Lower leg skin (tissue), 4 donors: ENCODE data around the gene FGF18. TPM values are rescaled to one million over a fixed set of nuclear protein-coding genes. Genes with fewer than 3 reads are reported as not detected.

Source experiments
- DNase-seq, 2 donors: peaks; one replicate each; pipeline ENCODE4 v3.0.0-alpha.2; 2019; ENCODE audit warnings: low spot score in 2 of 2
- H3K4me3 ChIP-seq: fragments of 200-600 bp; sonication (generic); 2 replicates; pipeline ENCODE4 v1.5.1; 2017; ENCODE audit warnings: mild to moderate bottlenecking, low read depth; ENCODE audit not compliant: poor library complexity, severe bottlenecking
- CTCF ChIP-seq, 3 donors: fragments of 450-650 bp; IDR thresholded peaks; one replicate each; pipeline ENCODE4 v1.5.1; 2016; ENCODE audit warnings: antibody characterized with exemption in 3 of 3, mild to moderate bottlenecking in 3 of 3, moderate library complexity in 2 of 3
- POLR2A ChIP-seq, 2 donors: fragments of 450-650 bp; IDR thresholded peaks; one replicate each; pipeline ENCODE4 v1.6.1; 2016 to 2017; ENCODE audit warnings: antibody characterized with exemption in 2 of 2, mild to moderate bottlenecking in 1 of 2, moderate library complexity in 1 of 2
- WGBS, 2 donors: methylation state at CpG; one replicate each; pipeline ENCODE4 v1.1.5; 2018; 5-methylcytosine and 5-hydroxymethylcytosine counted together
- intact Hi-C: fragments of 100-400 bp; cut with DNase I; formaldehyde crosslinking; loops from one replicate; pipeline ENCODE4 v1.15.0; 2023; ENCODE audit warnings: low total_unique reads
- total RNA-seq, 4 donors: library from RNA; depleted of rRNA; stranded (reverse); fragments of >200 nt; gene quantifications; one replicate each; pipeline ENCODE4 v1.1.0, GENCODE V29; 2016

The FGF18 gene
- total RNA-seq, 4 donors from 2014 or later, result 0.27 to 2.5 TPM; not detected in 2

- WGBS, 2 donors, result 95 to 96% methylated on average over 25 of the region's 25 CpGs
Observed at GRCh38 chr5:171386006-171386671, 33.3 kb upstream of the FGF18 start.

GRCh38 chr5:171386861-171387344 lies 32.5 kb upstream of the FGF18 start:
- 8 to 11% methylated on average over 20 of the region's 20 CpGs for WGBS, 2 donors
- peak overlapping the region; percentile 55 for H3K4me3 ChIP-seq
- DNase-seq, result peak in 1 of 2 donors; percentile 52
- intact Hi-C loops, result no loop called here
- TF ChIP-seq POLR2A (IDR thresholded peaks at IDR 0.05) (no peak), CTCF (IDR thresholded peaks at IDR 0.05) (no peak)

More at GRCh38 chr5:171386006-171386671, 33.3 kb upstream of the FGF18 start:
- no peak for TF ChIP-seq POLR2A (IDR thresholded peaks at IDR 0.05)
- peak in 1 of 2 donors; percentile 75 for DNase-seq
- no peak overlapping the region for H3K4me3 ChIP-seq
- intact Hi-C loops, result no loop called here

DNA sequence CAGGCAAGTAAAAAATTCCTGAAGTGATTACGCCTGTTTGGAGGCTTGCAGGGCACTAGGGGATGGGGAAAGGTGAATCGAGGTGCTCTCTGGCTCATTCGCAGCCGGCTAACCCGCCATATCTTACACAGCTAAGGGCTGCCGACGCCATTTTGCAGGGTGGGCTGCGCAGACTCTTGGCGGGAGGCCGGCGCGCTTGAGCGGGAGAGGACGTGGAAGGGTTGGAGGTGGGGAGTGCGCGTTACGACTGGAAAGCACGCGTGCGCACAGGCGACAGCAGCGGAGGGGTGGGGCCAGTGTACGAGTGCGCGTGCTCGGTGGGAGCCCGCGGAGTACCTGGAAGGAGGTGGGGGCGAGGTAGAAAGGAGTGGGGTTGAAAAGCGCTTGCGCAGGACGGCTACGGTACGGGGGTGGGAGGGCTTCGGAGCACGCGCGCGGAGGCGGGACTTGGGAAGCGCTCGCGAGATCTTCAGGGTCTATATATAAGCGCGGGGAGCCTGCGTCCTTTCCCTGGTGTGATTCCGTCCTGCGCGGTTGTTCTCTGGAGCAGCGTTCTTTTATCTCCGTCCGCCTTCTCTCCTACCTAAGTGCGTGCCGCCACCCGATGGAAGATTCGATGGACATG lies 32.0 kb upstream of the FGF18 start, which contains the start of gene NPM1:
NPM1 (plus strand) TSS at position 505 of the 625 bp plus-strand sequence; CDS start at position 605, 100 bp downstream.
- H3K4me3 ChIP-seq, result peak within 1 kb of the TSS; percentile 76
- TF ChIP-seq CTCF (IDR thresholded peaks at IDR 0.05), result no peak
- TF ChIP-seq POLR2A (IDR thresholded peaks at IDR 0.05), result peak in 1 of 2 donors; percentile 74
- peak; percentile 95 to 99 for DNase-seq
- intact Hi-C loops, result no loop called here
- 0% methylated on average over 52 to 56 of the region's 56 CpGs for WGBS, 2 donors

GRCh38 chr5:171387970-171388815 lies 31.3 kb upstream of the FGF18 start:
- DNase-seq, result peak; percentile 75 to 96
- TF ChIP-seq POLR2A (IDR thresholded peaks at IDR 0.05), result no peak
- TF ChIP-seq CTCF (IDR thresholded peaks at IDR 0.05), result no peak
- peak overlapping the region; percentile 76 for H3K4me3 ChIP-seq
- WGBS, 2 donors, result 0 to 1% methylated on average over 35 to 49 of the region's 56 CpGs
- intact Hi-C loops, result no loop called here

DNA sequence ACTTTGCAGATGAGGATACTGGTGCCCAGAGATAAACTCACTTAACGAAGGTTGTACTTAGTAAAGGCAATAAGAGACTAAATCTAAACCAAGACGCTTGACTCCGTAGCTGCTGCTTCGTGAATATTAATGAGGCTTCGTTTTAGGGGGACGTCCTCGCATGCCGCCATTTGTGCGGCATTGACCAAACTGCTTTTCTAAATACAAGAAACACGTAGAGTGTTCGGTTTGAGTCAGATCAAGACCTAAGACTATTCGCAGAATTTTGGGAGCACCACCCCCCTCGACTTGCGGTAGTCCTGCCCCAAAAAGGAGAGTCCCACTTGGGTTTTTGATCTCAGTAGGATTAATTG lies 30.7 kb upstream of the FGF18 start:
- WGBS, 2 donors, result 3% methylated on average over 14 of the region's 14 CpGs
- DNase-seq, result no peak
- TF ChIP-seq POLR2A (IDR thresholded peaks at IDR 0.05) (no peak), CTCF (IDR thresholded peaks at IDR 0.05) (no peak)
- intact Hi-C loops, result no loop called here
- peak overlapping the region; percentile 76 for H3K4me3 ChIP-seq
